Parathyroid adenoma (tissue), 2 donors: ENCODE measurements around the gene FAM219A.

Experiments used
- H2AFZ ChIP-seq: fragments of 300-600 bp; sonication (generic); one replicate; pipeline ENCODE4 v1.7.0; 2017; ENCODE audit warnings: antibody characterized with exemption, mild to moderate bottlenecking
- H3K27ac ChIP-seq: fragments of 300-600 bp; sonication (generic); one replicate; pipeline ENCODE4 v1.7.0; 2017
- H3K27me3 ChIP-seq: fragments of 300-600 bp; sonication (generic); one replicate; pipeline ENCODE4 v1.7.0; 2017; ENCODE audit warnings: low read length; ENCODE audit not compliant: control insufficient read depth, insufficient read depth
- H3K36me3 ChIP-seq: fragments of 300-600 bp; sonication (generic); one replicate; pipeline ENCODE4 v1.7.0; 2017; ENCODE audit warnings: low read length; ENCODE audit not compliant: control insufficient read depth, insufficient read depth
- H3K4me1 ChIP-seq: fragments of 300-600 bp; sonication (generic); one replicate; pipeline ENCODE4 v1.7.0; 2017; ENCODE audit warnings: control low read depth
- H3K4me2 ChIP-seq: fragments of 300-600 bp; sonication (generic); one replicate; pipeline ENCODE4 v1.7.0; 2017; ENCODE audit warnings: low read length
- H3K4me3 ChIP-seq: fragments of 300-600 bp; sonication (generic); one replicate; pipeline ENCODE4 v1.7.0; 2017; ENCODE audit warnings: low read depth, low read length
- H3K79me2 ChIP-seq: fragments of 300-600 bp; sonication (generic); one replicate; pipeline ENCODE4 v1.7.0; 2017; ENCODE audit warnings: control low read depth
- H3K9ac ChIP-seq: fragments of 300-600 bp; sonication (generic); one replicate; pipeline ENCODE4 v1.7.0; 2017; ENCODE audit warnings: mild to moderate bottlenecking
- H3K9me3 ChIP-seq: fragments of 300-600 bp; sonication (generic); one replicate; pipeline ENCODE4 v1.7.0; 2017; ENCODE audit warnings: low read length; ENCODE audit not compliant: control insufficient read depth
- TF ChIP-seq, protein P1 (sequence below): fragments of 300-600 bp; sonication (generic); IDR thresholded peaks from one replicate; pipeline ENCODE4 v1.7.0; 2017; ENCODE audit warnings: antibody characterized with exemption, mild to moderate bottlenecking
- donor health status: primary hyperparathyroidism.

Gene FAM219A

DNA sequence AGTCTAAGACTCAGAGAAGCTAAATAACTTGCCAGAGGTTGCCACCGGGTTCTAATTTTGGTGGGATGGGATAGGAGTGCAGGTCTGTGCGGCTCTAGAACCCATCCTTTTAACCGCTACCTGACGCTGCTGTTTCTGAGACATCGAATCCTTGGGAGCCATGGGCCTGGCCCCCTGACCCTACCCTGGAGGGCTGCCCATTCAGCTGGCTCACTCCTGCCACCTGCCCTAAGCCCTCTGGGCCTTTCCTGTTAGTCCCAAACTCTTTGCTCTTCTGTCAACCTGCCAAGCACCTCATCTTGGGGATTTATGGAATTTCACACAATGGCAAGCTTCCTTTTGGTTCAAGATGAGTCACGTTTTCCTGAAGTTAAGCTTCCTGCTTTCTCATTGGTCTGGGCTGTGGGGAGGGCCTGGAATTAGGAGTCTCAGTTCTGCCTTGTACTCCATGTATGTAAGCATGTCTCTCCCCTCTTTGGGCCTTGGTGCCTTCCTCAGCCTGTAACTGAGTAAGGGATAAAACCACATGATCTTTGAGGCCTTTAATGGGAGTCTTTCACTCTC, 37.9 kb upstream of the FAM219A start:
- H3K27ac ChIP-seq: no peak overlapping the region
- no peak overlapping the region for H3K4me3 ChIP-seq
- H3K9me3 ChIP-seq: no peaks in the 10 kb centered on the region
- TF ChIP-seq, protein P1, sequence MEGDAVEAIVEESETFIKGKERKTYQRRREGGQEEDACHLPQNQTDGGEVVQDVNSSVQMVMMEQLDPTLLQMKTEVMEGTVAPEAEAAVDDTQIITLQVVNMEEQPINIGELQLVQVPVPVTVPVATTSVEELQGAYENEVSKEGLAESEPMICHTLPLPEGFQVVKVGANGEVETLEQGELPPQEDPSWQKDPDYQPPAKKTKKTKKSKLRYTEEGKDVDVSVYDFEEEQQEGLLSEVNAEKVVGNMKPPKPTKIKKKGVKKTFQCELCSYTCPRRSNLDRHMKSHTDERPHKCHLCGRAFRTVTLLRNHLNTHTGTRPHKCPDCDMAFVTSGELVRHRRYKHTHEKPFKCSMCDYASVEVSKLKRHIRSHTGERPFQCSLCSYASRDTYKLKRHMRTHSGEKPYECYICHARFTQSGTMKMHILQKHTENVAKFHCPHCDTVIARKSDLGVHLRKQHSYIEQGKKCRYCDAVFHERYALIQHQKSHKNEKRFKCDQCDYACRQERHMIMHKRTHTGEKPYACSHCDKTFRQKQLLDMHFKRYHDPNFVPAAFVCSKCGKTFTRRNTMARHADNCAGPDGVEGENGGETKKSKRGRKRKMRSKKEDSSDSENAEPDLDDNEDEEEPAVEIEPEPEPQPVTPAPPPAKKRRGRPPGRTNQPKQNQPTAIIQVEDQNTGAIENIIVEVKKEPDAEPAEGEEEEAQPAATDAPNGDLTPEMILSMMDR: no peak
- H3K4me1 ChIP-seq: no peaks in the 10 kb centered on the region
- no peaks in the 10 kb centered on the region for H3K36me3 ChIP-seq
- H3K27me3 ChIP-seq: no peaks in the 10 kb centered on the region
- no peak overlapping the region for H3K4me2 ChIP-seq
- no peak overlapping the region for H2AFZ ChIP-seq
- no peaks in the 10 kb centered on the region for H3K79me2 ChIP-seq
- H3K9ac ChIP-seq: no peak overlapping the region

DNA sequence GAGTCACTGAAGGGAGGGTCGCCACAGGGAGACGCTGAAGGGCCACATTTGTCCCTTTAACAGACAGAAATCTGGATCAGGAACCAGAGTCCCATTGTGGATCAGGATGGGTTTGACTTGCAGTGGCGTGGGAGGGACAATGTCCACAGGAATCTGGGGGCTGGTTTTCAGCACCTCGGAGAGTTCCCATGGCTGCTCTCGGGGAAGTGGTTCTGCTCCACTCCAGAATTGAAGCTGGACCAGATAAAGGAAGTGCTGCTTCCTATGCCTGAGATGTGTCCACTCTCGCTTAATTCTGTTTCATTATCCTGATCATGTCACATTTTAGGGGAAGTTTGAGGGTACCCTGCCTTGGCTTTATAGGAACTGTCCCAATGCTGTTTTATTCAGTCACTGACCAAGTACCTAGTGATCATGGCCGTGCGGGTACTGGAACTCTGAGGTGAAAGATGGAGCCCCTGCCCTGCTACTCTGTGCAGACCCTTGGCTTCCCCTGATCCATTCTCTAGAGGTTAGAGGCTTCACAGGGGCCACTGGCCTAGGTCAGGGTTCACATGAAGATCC, 35.7 kb upstream of the FAM219A start:
- no peaks in the 10 kb centered on the region for H3K9me3 ChIP-seq
- H3K27ac ChIP-seq: no peak overlapping the region
- no peaks in the 10 kb centered on the region for H3K27me3 ChIP-seq
- H3K36me3 ChIP-seq: no peaks in the 10 kb centered on the region
- no peaks in the 10 kb centered on the region for H3K4me1 ChIP-seq
- TF ChIP-seq, protein P1: no peak
- H3K79me2 ChIP-seq: no peaks in the 10 kb centered on the region
- H3K4me3 ChIP-seq: no peak overlapping the region
- H2AFZ ChIP-seq: no peak overlapping the region
- H3K9ac ChIP-seq: no peak overlapping the region
- H3K4me2 ChIP-seq: no peak overlapping the region

DNA sequence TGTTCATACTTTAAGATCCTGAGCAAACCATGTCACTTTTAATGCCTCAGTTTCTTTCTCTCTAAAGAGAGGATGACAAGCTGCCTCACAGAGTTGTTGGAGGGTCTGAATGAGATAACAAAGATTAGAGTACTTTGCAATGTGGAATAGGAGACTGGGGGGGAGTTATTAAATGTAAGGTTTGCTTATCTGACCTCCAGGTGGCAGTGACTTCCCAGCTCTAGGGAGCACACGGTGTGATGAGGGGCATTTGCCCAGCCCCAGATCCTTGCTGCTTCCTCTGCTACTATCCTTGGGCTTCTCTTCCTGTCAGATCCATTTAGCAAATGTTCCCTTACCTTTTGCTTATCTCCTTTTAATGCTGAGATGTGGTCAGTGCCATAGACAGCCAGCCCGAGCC, 33.7 kb upstream of the FAM219A start:
- H3K79me2 ChIP-seq: no peaks in the 10 kb centered on the region
- H3K4me3 ChIP-seq: no peak overlapping the region
- H3K27me3 ChIP-seq: no peaks in the 10 kb centered on the region
- no peak overlapping the region for H2AFZ ChIP-seq
- TF ChIP-seq, protein P1: no peak
- no peak overlapping the region for H3K4me2 ChIP-seq
- no peaks in the 10 kb centered on the region for H3K9me3 ChIP-seq
- H3K27ac ChIP-seq: no peak overlapping the region
- no peak overlapping the region for H3K9ac ChIP-seq
- H3K36me3 ChIP-seq: no peaks in the 10 kb centered on the region
- H3K4me1 ChIP-seq: no peaks in the 10 kb centered on the region

DNA sequence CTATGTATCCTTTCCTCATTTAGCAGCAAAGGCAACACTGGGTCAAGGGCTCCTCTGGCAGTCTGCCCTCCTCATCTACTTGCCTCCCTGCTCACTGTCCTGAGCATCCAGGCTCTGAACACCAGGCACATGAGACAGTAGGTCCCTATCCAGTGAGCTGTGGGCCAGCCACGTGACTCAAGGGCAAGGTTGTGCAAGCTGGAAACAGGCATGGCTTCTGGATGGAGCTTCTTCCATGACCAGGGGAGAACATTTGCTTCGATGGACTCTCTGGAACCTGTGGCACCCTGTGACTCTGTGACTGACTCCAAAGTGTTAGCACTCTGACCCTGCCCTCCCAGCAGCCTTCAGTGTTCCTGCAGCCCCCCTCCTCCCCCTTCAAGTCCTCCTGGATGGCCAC, 33.2 kb upstream of the FAM219A start:
- no peaks in the 10 kb centered on the region for H3K79me2 ChIP-seq
- H2AFZ ChIP-seq: no peak overlapping the region
- no peaks in the 10 kb centered on the region for H3K4me1 ChIP-seq
- no peak overlapping the region for H3K4me3 ChIP-seq
- no peak overlapping the region for H3K4me2 ChIP-seq
- H3K27me3 ChIP-seq: no peaks in the 10 kb centered on the region
- no peaks in the 10 kb centered on the region for H3K36me3 ChIP-seq
- H3K9ac ChIP-seq: no peak overlapping the region
- no peak overlapping the region for H3K27ac ChIP-seq
- H3K9me3 ChIP-seq: no peaks in the 10 kb centered on the region
- TF ChIP-seq, protein P1: no peak

DNA sequence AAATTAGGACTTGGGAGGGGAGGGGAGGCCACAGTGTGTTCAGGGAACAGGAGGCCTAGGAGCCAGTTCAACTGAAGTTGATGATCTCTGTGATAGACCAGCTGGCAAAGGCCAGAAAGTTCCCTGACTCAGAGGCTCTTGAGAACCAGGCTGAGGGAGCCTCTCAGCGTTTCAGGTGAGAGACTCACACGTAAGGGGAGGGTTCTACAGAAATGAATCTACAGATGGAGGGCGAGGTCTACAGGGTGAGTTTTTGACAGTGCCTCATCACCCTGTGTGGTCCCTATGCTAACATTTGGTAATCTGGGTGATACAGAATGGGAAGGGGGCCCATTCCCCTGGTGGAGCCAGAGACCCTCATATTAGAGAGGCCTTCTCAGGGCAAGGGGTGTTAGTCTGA, 32.4 kb upstream of the FAM219A start:
- no peaks in the 10 kb centered on the region for H3K9me3 ChIP-seq

More for the DNA sequence above, 32.4 kb upstream of the FAM219A start:
- H2AFZ ChIP-seq: no peak overlapping the region
- H3K4me1 ChIP-seq: no peaks in the 10 kb centered on the region
- H3K4me2 ChIP-seq: no peak overlapping the region
- no peaks in the 10 kb centered on the region for H3K79me2 ChIP-seq
- TF ChIP-seq, protein P1: no peak
- H3K36me3 ChIP-seq: no peaks in the 10 kb centered on the region
- H3K4me3 ChIP-seq: no peak overlapping the region
- H3K27me3 ChIP-seq: no peaks in the 10 kb centered on the region
- H3K27ac ChIP-seq: no peak overlapping the region
- H3K9ac ChIP-seq: no peak overlapping the region
